Small intestine (tissue), 7 donors: Measurements from ENCODE around the gene PISD. TPM values are rescaled to one million over a fixed set of nuclear protein-coding genes. Genes with fewer than 3 reads are reported as not detected.

ENCODE experiments used
- DNase-seq, 2 donors: peaks; one replicate each; pipeline versions ENCODE4 v3.0.0 to v3.0.0-alpha.2; 2013
- FAIRE-seq: peaks from 2 replicates; lab custom pipeline; 2012; peaks lifted over from hg19 to GRCh38; lab: Jason Lieb, UNC
- H3K27ac ChIP-seq, 3 donors: one replicate each; pipeline ENCODE4 v1.5.1; 2013; ENCODE audit warnings: low read length in 2 of 3, mild to moderate bottlenecking in 2 of 3, control low read depth in 1 of 3, inconsistent platforms in 1 of 3, low read depth in 1 of 3, moderate library complexity in 1 of 3
- H3K27me3 ChIP-seq, 3 donors: one replicate each; pipeline ENCODE4 v1.6.1; 2013; ENCODE audit warnings: low read length in 3 of 3, inconsistent platforms in 1 of 3; ENCODE audit not compliant: control insufficient read depth in 3 of 3, insufficient read depth in 3 of 3
- H3K36me3 ChIP-seq, 3 donors: one replicate each; pipeline ENCODE4 v1.6.1; 2013; ENCODE audit warnings: low read length in 3 of 3, inconsistent platforms in 1 of 3, low read depth in 1 of 3, mild to moderate bottlenecking in 1 of 3, moderate library complexity in 1 of 3; ENCODE audit not compliant: control insufficient read depth in 3 of 3, insufficient read depth in 2 of 3
- H3K4me1 ChIP-seq, 3 donors: one replicate each; pipeline ENCODE4 v1.6.1; 2013; ENCODE audit warnings: low read length in 2 of 3, inconsistent platforms in 1 of 3, low read depth in 1 of 3, mild to moderate bottlenecking in 1 of 3, moderate library complexity in 1 of 3; ENCODE audit not compliant: control insufficient read depth in 3 of 3, insufficient read depth in 2 of 3
- H3K4me3 ChIP-seq, 3 donors: one replicate each; pipeline ENCODE4 v1.5.1; 2013; ENCODE audit warnings: low read length in 3 of 3, control low read depth in 1 of 3, inconsistent platforms in 1 of 3, low read depth in 1 of 3, mild to moderate bottlenecking in 1 of 3, moderate library complexity in 1 of 3
- H3K9me3 ChIP-seq, 2 donors: one replicate each; pipeline ENCODE4 v1.6.1; 2013; ENCODE audit warnings: low read depth in 1 of 2, low read length in 1 of 2; ENCODE audit not compliant: control insufficient read depth in 2 of 2, insufficient read depth in 1 of 2
- WGBS, 3 donors: extraction: QIAGEN DNeasy Blood & Tissue Kit; methylation state at CpG; one replicate each; pipeline ENCODE4 v1.1.7; 2013; 5-methylcytosine and 5-hydroxymethylcytosine counted together
- polyA plus RNA-seq, 4 donors: library from polyadenylated mRNA; stranded (reverse) in 3 of 4; unstranded in 1 of 4; fragments of 200-250 nt in 3 of 4; fragments of 120-200 nt in 1 of 4; gene quantifications; one replicate each; pipeline versions ENCODE4 v1.2.1 to v1.2.3, GENCODE V29; 2013
- donor health status: healthy with polysubstance abuse.
- donor health status: control.
- donor health status: control.
- donor health status: Bipolar disorder and iron deficiency.
- donor health status: healthy.

The PISD gene
- polyA plus RNA-seq, 4 donors, result 17.3 to 45.7 (median 26.7) TPM

DNA sequence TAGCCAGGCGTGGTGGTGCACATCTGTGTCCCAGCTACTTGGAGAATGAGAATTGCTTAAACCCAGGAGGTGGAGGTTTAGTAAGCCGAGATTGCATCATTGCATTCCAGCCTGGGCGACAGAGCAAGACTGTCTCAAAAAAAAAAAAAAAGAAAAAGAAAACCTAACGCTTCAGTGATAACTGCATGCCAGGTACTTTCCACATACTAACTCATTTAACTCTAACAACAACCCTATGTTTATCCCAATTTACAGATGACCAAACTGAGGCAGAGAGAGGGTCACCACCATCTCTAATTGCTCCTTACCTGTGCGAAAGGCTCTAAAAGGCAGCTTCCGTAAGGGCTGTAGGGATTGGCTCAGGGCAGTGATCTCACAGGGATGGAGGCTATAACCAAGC is 11.6 kb downstream of the PISD start:
- H3K27me3 ChIP-seq, result no peaks in the 10 kb centered on the region

DNA sequence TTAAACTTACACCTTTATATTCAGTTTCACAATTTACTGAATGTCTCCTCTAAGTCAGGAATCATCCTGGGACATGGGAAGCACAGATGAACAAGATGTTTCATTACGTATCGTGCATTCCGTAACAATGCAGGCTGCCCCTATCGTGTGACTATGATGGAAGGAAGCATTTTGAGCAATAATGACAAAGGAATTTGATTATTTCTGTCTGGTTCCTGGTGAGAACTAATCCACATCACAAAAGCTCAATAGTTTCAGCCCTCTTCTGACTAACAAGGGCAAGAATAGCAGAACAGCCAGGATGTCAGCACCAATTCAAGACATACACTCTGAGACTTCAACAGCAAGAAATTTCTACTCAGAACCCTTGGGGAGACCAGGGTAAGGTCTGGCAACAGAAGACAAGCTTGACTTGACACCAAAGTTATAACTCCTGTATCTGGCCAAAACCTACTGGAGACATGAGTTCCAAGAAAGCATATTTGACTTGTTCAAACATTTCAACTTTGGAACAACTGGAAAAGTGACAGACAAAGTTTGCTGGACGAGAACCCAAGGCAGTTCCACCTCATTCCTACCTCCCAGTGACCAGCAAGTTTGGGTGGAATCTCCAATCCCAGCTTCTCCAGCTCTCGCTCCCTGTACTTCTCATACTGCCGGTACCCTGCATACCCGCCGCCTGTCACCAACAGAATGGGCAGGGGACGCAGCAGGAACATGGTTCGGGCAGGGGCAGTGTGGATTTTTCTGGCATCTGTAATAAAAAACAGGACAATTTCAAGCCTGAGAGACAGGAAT is 14.3 kb downstream of the PISD start:
- no peak overlapping the region for H3K4me3 ChIP-seq
- WGBS, 3 donors, result 86 to 89% (median 88%) methylated on average over 11 of the region's 11 CpGs
- no peak overlapping the region for H3K27ac ChIP-seq
- H3K4me1 ChIP-seq, result peaks cover 0 to 12% (median 2%) of the 10 kb centered on the region in 3 donors
- FAIRE-seq (no peak), DNase-seq (no peak)
- no peaks in the 10 kb centered on the region for H3K27me3 ChIP-seq
- H3K9me3 ChIP-seq, result no peaks in the 10 kb centered on the region
- peaks cover 0 to 44% (median 4%) of the 10 kb centered on the region in 3 donors for H3K36me3 ChIP-seq

More for the DNA sequence above, 11.6 kb downstream of the PISD start:
- WGBS, 3 donors, result 86 to 94% (median 89%) methylated on average over 6 of the region's 6 CpGs
- peaks cover 0 to 32% (median 2%) of the 10 kb centered on the region in 3 donors for H3K36me3 ChIP-seq
- no peak overlapping the region for H3K27ac ChIP-seq
- peaks cover 0 to 12% (median 2%) of the 10 kb centered on the region in 3 donors for H3K4me1 ChIP-seq
- FAIRE-seq (no peak), DNase-seq (no peak)
- no peak overlapping the region for H3K4me3 ChIP-seq
- no peaks in the 10 kb centered on the region for H3K9me3 ChIP-seq

DNA sequence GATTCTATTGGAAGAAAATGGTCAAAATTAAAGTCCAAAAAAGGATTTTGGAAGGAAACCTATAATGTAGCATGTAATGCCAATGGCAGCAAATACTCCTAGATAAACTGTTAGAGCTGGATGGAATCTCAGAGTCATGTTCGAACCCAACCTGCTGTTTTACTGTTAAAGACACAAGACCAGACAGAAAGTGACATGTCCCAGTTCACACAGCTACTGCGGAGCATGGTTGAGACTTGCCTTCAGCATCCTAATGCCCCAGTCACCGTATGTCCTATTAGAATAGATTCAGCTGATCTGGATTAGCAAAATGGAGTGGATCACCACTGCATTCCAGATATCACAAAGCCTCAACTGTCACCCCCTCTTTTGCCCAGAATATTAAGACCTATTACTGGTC is 14.9 kb downstream of the PISD start:
- DNase-seq (no peak), FAIRE-seq (no peak)
- H3K4me1 ChIP-seq, result peaks cover 0 to 12% (median 2%) of the 10 kb centered on the region in 3 donors
- 96 to 97% (median 97%) methylated on average over 3 of the region's 3 CpGs for WGBS, 3 donors
- no peak overlapping the region for H3K4me3 ChIP-seq
- no peaks in the 10 kb centered on the region for H3K9me3 ChIP-seq
- peak overlapping the region in 1 of 3 donors; percentile 76 for H3K27ac ChIP-seq
- no peaks in the 10 kb centered on the region for H3K27me3 ChIP-seq
- peaks cover 0 to 50% (median 6%) of the 10 kb centered on the region in 3 donors for H3K36me3 ChIP-seq

DNA sequence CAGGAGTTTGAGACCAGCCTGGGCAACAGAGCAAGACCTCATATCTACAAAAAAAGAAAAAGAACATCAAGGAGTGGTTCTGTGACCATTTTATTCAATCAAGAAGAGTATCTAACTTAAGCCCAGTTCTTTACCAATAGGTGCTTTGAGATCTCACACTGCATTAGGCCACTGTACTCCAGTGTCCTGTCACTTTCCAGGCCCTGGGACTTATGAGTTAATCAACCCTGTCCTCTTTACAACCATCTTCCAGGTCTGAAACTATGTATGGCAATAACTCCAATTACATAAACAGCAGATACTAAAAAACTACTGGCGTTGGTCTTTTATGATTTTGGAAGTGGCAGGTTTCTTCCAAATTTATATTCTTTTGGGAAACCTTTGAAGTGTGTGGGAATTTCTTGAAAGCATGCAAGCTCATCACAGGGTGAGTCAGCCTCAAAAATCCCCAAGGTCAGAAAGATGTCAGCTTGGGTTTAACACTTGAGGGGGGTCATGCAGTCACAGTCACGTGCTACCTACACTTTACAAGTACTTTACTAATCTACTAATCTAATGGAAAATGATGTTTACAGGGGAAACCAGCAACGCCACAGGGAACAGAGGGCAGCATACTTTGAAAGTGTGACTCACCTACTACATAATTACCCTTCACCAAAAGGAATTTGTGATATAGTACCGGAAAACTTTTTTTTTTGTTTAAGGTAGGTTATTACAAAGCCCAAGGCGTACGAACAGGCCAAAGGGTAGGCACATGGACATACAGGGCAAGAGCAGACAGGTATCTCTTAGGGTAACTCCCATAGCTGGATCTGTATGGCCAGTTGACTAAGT is 15.6 kb downstream of the PISD start:
- FAIRE-seq, result no peak

GRCh38 chr22:31639436-31640039 is 22.5 kb downstream of the PISD start:
- peak overlapping the region in 1 of 3 donors; percentile 17 for H3K27ac ChIP-seq
- no peak overlapping the region for H3K4me3 ChIP-seq
- H3K4me1 ChIP-seq, result no peaks in the 10 kb centered on the region
- DNase-seq (no peak), FAIRE-seq (no peak)
- H3K9me3 ChIP-seq, result no peaks in the 10 kb centered on the region
- 67 to 76% (median 74%) methylated on average over 4 of the region's 4 CpGs for WGBS, 3 donors
- H3K27me3 ChIP-seq, result no peaks in the 10 kb centered on the region
- peaks cover 0 to 46% (median 3%) of the 10 kb centered on the region in 3 donors for H3K36me3 ChIP-seq

More for the DNA sequence above, 15.6 kb downstream of the PISD start:
- 19 to 47% (median 25%) methylated on average over 6 of the region's 6 CpGs for WGBS, 3 donors
- Histone ChIP-seq H3K4me1 (peaks cover 0 to 12% (median 2%) of the 10 kb centered on the region in 3 donors), H3K27ac (peak overlapping the region; percentile 11 to 76 (median 39)), H3K9me3 (no peaks in the 10 kb centered on the region), H3K4me3 (no peak overlapping the region), H3K27me3 (no peaks in the 10 kb centered on the region), H3K36me3 (peaks cover 0 to 55% (median 6%) of the 10 kb centered on the region in 3 donors)
- DNase-seq, result peak; percentile 50 to 80

DNA sequence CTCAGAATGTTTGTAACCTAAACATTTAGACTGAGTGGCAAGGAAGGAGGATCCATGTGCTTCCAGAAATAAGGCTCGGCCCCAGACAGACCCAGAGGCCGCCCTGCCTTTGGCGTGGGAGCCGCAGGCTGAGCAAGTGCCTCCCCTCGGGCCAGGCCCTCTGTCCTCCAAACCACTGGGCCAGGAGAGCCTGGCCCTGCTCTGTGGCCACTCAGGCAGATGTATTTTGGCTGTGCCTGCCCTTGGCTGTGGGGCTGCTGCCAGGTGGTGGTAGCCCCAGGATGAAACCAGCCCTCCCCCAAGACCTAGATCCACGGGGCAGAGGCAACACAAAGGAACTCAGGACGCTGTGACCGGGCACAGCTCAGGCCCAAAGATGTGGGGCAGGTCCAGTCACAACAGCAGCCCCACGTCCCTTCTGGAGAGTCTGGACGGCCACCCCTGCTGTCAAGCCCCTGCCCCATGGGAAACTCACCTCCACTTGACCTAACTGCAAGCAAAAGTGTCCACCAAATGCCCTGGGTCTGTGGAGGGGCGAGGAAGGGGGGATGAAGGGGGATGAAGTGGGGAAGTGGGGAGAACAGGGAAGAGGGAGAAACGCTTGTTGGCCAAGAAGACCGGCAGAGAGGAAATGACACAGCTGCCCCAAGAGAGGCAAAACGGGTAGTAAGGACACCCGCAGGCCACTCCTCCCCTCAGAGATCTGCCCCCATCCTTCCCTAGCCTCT is 24.0 kb downstream of the PISD start:
- DNase-seq, result peak in 1 of 2 donors; percentile 30
- Histone ChIP-seq H3K36me3 (peaks cover 0 to 47% (median 3%) of the 10 kb centered on the region in 3 donors), H3K9me3 (no peaks in the 10 kb centered on the region), H3K4me3 (no peak overlapping the region), H3K27ac (peak overlapping the region in 2 of 3 donors; percentile 39 to 81), H3K27me3 (no peaks in the 10 kb centered on the region), H3K4me1 (peaks cover 0 to 3% (median 0%) of the 10 kb centered on the region in 3 donors)
- 60 to 75% (median 64%) methylated on average over 15 of the region's 15 CpGs for WGBS, 3 donors
- FAIRE-seq, result no peak

GRCh38 chr22:31637447-31637890 is 24.5 kb downstream of the PISD start:
- 73 to 83% (median 82%) methylated on average over 10 of the region's 10 CpGs for WGBS, 3 donors
- Histone ChIP-seq H3K36me3 (peaks cover 0 to 45% (median 0%) of the 10 kb centered on the region in 3 donors), H3K4me1 (peaks cover 0 to 3% (median 0%) of the 10 kb centered on the region in 3 donors), H3K27ac (peak overlapping the region in 2 of 3 donors; percentile 39 to 81), H3K9me3 (no peaks in the 10 kb centered on the region), H3K27me3 (no peaks in the 10 kb centered on the region), H3K4me3 (no peak overlapping the region)
- FAIRE-seq (no peak), DNase-seq (no peak)
